ENCODE results near the gene KDM5B.
A peak's percentile ranks its signal among the peaks of the same experiment; 100 is the strongest.

- TF ChIP-seq CTCF (conservative IDR thresholded peaks at IDR 0.05; ENCODE audit: low read depth, low read length): 0 out of 2 replicates have a peak, but pooled peaks have one; percentile 16
- no peak for TF ChIP-seq EZH2 (IDR thresholded peaks at IDR 0.05; ENCODE audit: borderline replicate concordance, low read depth, low read length, poor library complexity, severe bottlenecking)
Measured at GRCh38 chr1:202750761-202751160, 57.5 kb downstream of the KDM5B start.
